ENCODE results near the gene TNFAIP3. TPM values are rescaled to one million over a fixed set of nuclear protein-coding genes. Genes with fewer than 3 reads are reported as not detected.
"Not testable (repeated sequence)": the region's sequence is repeated elsewhere in the genome, so short reads cannot be mapped to it uniquely, and the experiment has no call there.

TNFAIP3 gene
- total RNA-seq = 8.8 TPM

GRCh38 chr6:137866914-137867684 lies at the start of gene TNFAIP3:
TSS of gene TNFAIP3 (plus strand) at chr6:137867259. CDS start at chr6:137871228, 3,969 bp downstream.
- peak; percentile 94 for ATAC-seq

- no peak for ATAC-seq
Measured at GRCh38 chr6:137818440-137818839, 48.6 kb upstream of the TNFAIP3 start.

- ATAC-seq = no peak
Measured at GRCh38 chr6:137819740-137820139, 47.3 kb upstream of the TNFAIP3 start.

GRCh38 chr6:137820425-137820824 lies 46.6 kb upstream of the TNFAIP3 start:
- ATAC-seq = no peak

- no peak for ATAC-seq
Measured at GRCh38 chr6:137820952-137821351, 46.1 kb upstream of the TNFAIP3 start.

- ATAC-seq = no peak
Measured at GRCh38 chr6:137821491-137821890, 45.6 kb upstream of the TNFAIP3 start.

- ATAC-seq = peak; percentile 65
Measured at GRCh38 chr6:137823826-137824555, 43.1 kb upstream of the TNFAIP3 start.

- ATAC-seq = no peak
Measured at GRCh38 chr6:137824556-137824879, 42.5 kb upstream of the TNFAIP3 start.

- no peak for ATAC-seq
Measured at GRCh38 chr6:137824896-137825295, 42.2 kb upstream of the TNFAIP3 start.

GRCh38 chr6:137827411-137827940 lies 39.6 kb upstream of the TNFAIP3 start:
- no peak for ATAC-seq

- ATAC-seq = peak; percentile 58
Measured at GRCh38 chr6:137827977-137828810, 38.9 kb upstream of the TNFAIP3 start.

GRCh38 chr6:137829641-137830083 lies 37.4 kb upstream of the TNFAIP3 start:
- ATAC-seq = peak; percentile 96

- no peak for ATAC-seq
Measured at GRCh38 chr6:137830511-137830911, 36.5 kb upstream of the TNFAIP3 start.

- no peak for ATAC-seq
Measured at GRCh38 chr6:137832110-137832509, 34.9 kb upstream of the TNFAIP3 start.

GRCh38 chr6:137834508-137834907 lies 32.6 kb upstream of the TNFAIP3 start:
- no peak for ATAC-seq

GRCh38 chr6:137836788-137837187 lies 30.3 kb upstream of the TNFAIP3 start:
- ATAC-seq = no peak

GRCh38 chr6:137838090-137838489 lies 29.0 kb upstream of the TNFAIP3 start:
- not testable (repeated sequence) for ATAC-seq

- ATAC-seq = not testable (repeated sequence)
Measured at GRCh38 chr6:137838597-137838996, 28.5 kb upstream of the TNFAIP3 start.

- ATAC-seq = no peak
Measured at GRCh38 chr6:137839076-137839475, 28.0 kb upstream of the TNFAIP3 start.

GRCh38 chr6:137840252-137840651 lies 26.8 kb upstream of the TNFAIP3 start:
- ATAC-seq = no peak

- ATAC-seq = no peak
Measured at GRCh38 chr6:137843211-137843610, 23.8 kb upstream of the TNFAIP3 start.

- ATAC-seq = not testable (repeated sequence)
Measured at GRCh38 chr6:137844327-137844726, 22.7 kb upstream of the TNFAIP3 start.

GRCh38 chr6:137844773-137845172 lies 22.3 kb upstream of the TNFAIP3 start:
- not testable (repeated sequence) for ATAC-seq
